ENCODE measurements around the gene OTOP2. TPM values are rescaled to one million over a fixed set of nuclear protein-coding genes. Genes with fewer than 3 reads are reported as not detected.

Gene OTOP2
- total RNA-seq, 1 donor from 2014 or later: not detected

GRCh38 chr17:74921769-74922168 is 2.3 kb upstream of the OTOP2 start:
- intact Hi-C loops (cut with DNase I): no loop called here
- Histone ChIP-seq H3K4me3 (no peak overlapping the region), H3K27ac (no peak overlapping the region), H3K4me1 (peaks cover 43% of the 10 kb centered on the region), H3K27me3 (peaks cover 6% of the 10 kb centered on the region), H3K36me3 (no peaks in the 10 kb centered on the region), H3K9me3 (no peaks in the 10 kb centered on the region)
- TF ChIP-seq CTCF (IDR thresholded peaks at IDR 0.05) (no peak), POLR2A (IDR thresholded peaks at IDR 0.05) (no peak), POLR2AphosphoS5 (IDR thresholded peaks at IDR 0.05; ENCODE audit: insufficient read depth in 1 of 2, low read depth in 1 of 2) (no peak)
- DNase-seq (ENCODE audit: extremely low spot score in 2 of 2): no peak

- DNase-seq (ENCODE audit: extremely low spot score in 2 of 2): no peak
- Histone ChIP-seq H3K36me3 (no peaks in the 10 kb centered on the region), H3K4me3 (no peak overlapping the region), H3K27ac (no peak overlapping the region), H3K27me3 (peaks cover 6% of the 10 kb centered on the region), H3K4me1 (peaks cover 43% of the 10 kb centered on the region), H3K9me3 (no peaks in the 10 kb centered on the region)
- TF ChIP-seq POLR2AphosphoS5 (IDR thresholded peaks at IDR 0.05; ENCODE audit: insufficient read depth in 1 of 2, low read depth in 1 of 2) (no peak), POLR2A (IDR thresholded peaks at IDR 0.05) (no peak), CTCF (IDR thresholded peaks at IDR 0.05) (no peak)
- intact Hi-C loops (cut with DNase I): no loop called here
Measured at GRCh38 chr17:74922172-74922571, 1.9 kb upstream of the OTOP2 start.

- no peak for DNase-seq (ENCODE audit: extremely low spot score in 2 of 2)
- Histone ChIP-seq H3K9me3 (no peaks in the 10 kb centered on the region), H3K4me3 (peak within 1 kb of the TSS; percentile 42 to 49), H3K36me3 (no peaks in the 10 kb centered on the region), H3K27ac (no peak within 1 kb of the TSS), H3K4me1 (peaks cover 43% of the 10 kb centered on the region), H3K27me3 (peaks cover 6% of the 10 kb centered on the region)
- TF ChIP-seq POLR2AphosphoS5 (IDR thresholded peaks at IDR 0.05; ENCODE audit: insufficient read depth in 1 of 2, low read depth in 1 of 2) (no peak), CTCF (IDR thresholded peaks at IDR 0.05) (no peak), POLR2A (IDR thresholded peaks at IDR 0.05) (no peak)
- intact Hi-C loops (cut with DNase I): no loop called here
Measured at GRCh38 chr17:74922694-74923537, 1.2 kb upstream of the OTOP2 start, which contains the start of gene USH1G. Gene USH1G, minus strand, starts transcription at chr17:74923255. Its CDS starts 182 bp downstream, at chr17:74923073.

GRCh38 chr17:74923538-74924249 is 379 bp upstream of the OTOP2 start:
- H3K4me1 ChIP-seq: peaks cover 43% of the 10 kb centered on the region

More at GRCh38 chr17:74923538-74924249, 379 bp upstream of the OTOP2 start:
- Histone ChIP-seq H3K4me3 (peak overlapping the region; percentile 42 to 49), H3K36me3 (no peaks in the 10 kb centered on the region), H3K9me3 (no peaks in the 10 kb centered on the region), H3K27me3 (peaks cover 6% of the 10 kb centered on the region), H3K27ac (no peak overlapping the region)
- TF ChIP-seq CTCF (IDR thresholded peaks at IDR 0.05) (peak in 2 of 3 experiments; percentile 34 to 61), POLR2AphosphoS5 (IDR thresholded peaks at IDR 0.05; ENCODE audit: insufficient read depth in 1 of 2, low read depth in 1 of 2) (no peak)
- intact Hi-C loops (cut with DNase I): no loop called here
- no peak for DNase-seq (ENCODE audit: extremely low spot score in 2 of 2)
